Activated CD4-positive, alpha-beta T cell treated with anti-CD3 and anti-CD28 coated beads, Interleukin-2, amount 50 U/mL, for 24 hours (primary cell): ENCODE data around the gene KLC4.

Source experiments
- DNase-seq, 2 donors: peaks; one replicate each; pipeline ENCODE4 v3.0.0-alpha.2; 2020; ENCODE audit warnings: low read depth in 1 of 2, low spot score in 1 of 2

The KLC4 gene

GRCh38 chr6:43059168-43060033 lies at the start of gene KLC4, which contains the start of gene MRPL2:
TSS of gene KLC4 (plus strand) at chr6:43059631. CDS start at chr6:43061336, 1,705 bp downstream.
TSS of gene MRPL2 (minus strand) at chr6:43059434. CDS start at chr6:43059381, 53 bp downstream.
- peak; percentile 91 to 97 for DNase-seq

GRCh38 chr6:43011207-43011606 lies 48.2 kb upstream of the KLC4 start:
- no peak for DNase-seq

- no peak for DNase-seq
Measured at GRCh38 chr6:43012364-43012763, 47.1 kb upstream of the KLC4 start.

- no peak for DNase-seq
Measured at GRCh38 chr6:43013097-43013842, 46.2 kb upstream of the KLC4 start.

GRCh38 chr6:43013843-43014433 lies 45.5 kb upstream of the KLC4 start, which contains the start of the genes KLHDC3 and MEA1:
TSS of gene KLHDC3 (plus strand) at chr6:43014249. CDS start at chr6:43017193, 2,944 bp downstream.
TSS of gene MEA1 (minus strand) at chr6:43013946. CDS start at chr6:43013813, 133 bp downstream.
- peak; percentile 96 to 99 for DNase-seq

GRCh38 chr6:43014434-43014909 lies 45.0 kb upstream of the KLC4 start:
- DNase-seq = no peak

GRCh38 chr6:43016176-43016942 lies 43.1 kb upstream of the KLC4 start:
- DNase-seq = no peak

- DNase-seq = no peak
Measured at GRCh38 chr6:43016943-43017334, 42.5 kb upstream of the KLC4 start.

- DNase-seq = no peak
Measured at GRCh38 chr6:43019152-43019551, 40.3 kb upstream of the KLC4 start.

GRCh38 chr6:43020052-43020705 lies 39.3 kb upstream of the KLC4 start:
- DNase-seq = no peak

- no peak for DNase-seq
Measured at GRCh38 chr6:43020847-43021246, 38.6 kb upstream of the KLC4 start.

GRCh38 chr6:43021270-43022047 lies 38.0 kb upstream of the KLC4 start, which contains the start of gene RRP36:
TSS of gene RRP36 (plus strand) at chr6:43021623. CDS start at chr6:43021655, 32 bp downstream.
- DNase-seq = peak; percentile 47 to 65

- DNase-seq = no peak
Measured at GRCh38 chr6:43024436-43024835, 35.0 kb upstream of the KLC4 start.

- DNase-seq = no peak
Measured at GRCh38 chr6:43026365-43026764, 33.1 kb upstream of the KLC4 start.

- DNase-seq = no peak
Measured at GRCh38 chr6:43029120-43029519, 30.3 kb upstream of the KLC4 start.

GRCh38 chr6:43032326-43032725 lies 27.1 kb upstream of the KLC4 start:
- DNase-seq = no peak

GRCh38 chr6:43033496-43034189 lies 25.8 kb upstream of the KLC4 start:
- no peak for DNase-seq

- DNase-seq = no peak
Measured at GRCh38 chr6:43034190-43034525, 25.3 kb upstream of the KLC4 start.
